HT-29 (cell line): Measurements from ENCODE around the gene S100A3. TPM values are rescaled to one million over a fixed set of nuclear protein-coding genes. Genes with fewer than 3 reads are reported as not detected.
"Not testable (repeated sequence)": the region's sequence is repeated elsewhere in the genome, so short reads cannot be mapped to it uniquely, and the experiment has no call there.

Source experiments
- DNase-seq: peaks from one replicate; pipeline ENCODE4 v3.0.0-alpha.2; 2015; ENCODE audit warnings: low spot score
- total RNA-seq: library from RNA; depleted of rRNA; stranded (reverse); fragments of >200 nt; shearing (Covaris generic); gene quantifications from 2 replicates; pipeline ENCODE4 v1.2.3, GENCODE V29; 2014

Gene S100A3
- total RNA-seq, 1 experiment from 2014 or later: 4.9 TPM

- peak; percentile 79 for DNase-seq
These were observed 13.6 kb downstream of the S100A3 start, which contains the start of gene S100A6 for GRCh38 chr1:153535242-153536011. Gene S100A6 (minus strand): TSS chr1:153535991. CDS start chr1:153535339, 652 bp downstream.

DNA sequence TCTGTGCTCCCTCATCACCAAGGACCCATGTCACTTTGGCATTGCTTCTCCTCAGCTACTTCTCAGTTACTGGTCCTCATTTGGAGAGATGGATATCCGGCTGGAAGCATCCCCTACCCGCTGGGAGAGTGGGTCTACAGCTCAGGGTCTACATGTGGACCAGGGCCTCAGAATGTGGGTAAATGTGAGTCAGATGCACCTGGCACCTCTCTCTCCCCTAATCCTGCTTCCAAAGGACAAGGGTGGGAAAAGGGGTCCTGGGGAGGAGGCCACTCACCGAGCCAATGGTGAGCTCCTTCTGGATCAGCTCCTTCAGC, 14.2 kb downstream of the S100A3 start:
- no peak for DNase-seq

DNA sequence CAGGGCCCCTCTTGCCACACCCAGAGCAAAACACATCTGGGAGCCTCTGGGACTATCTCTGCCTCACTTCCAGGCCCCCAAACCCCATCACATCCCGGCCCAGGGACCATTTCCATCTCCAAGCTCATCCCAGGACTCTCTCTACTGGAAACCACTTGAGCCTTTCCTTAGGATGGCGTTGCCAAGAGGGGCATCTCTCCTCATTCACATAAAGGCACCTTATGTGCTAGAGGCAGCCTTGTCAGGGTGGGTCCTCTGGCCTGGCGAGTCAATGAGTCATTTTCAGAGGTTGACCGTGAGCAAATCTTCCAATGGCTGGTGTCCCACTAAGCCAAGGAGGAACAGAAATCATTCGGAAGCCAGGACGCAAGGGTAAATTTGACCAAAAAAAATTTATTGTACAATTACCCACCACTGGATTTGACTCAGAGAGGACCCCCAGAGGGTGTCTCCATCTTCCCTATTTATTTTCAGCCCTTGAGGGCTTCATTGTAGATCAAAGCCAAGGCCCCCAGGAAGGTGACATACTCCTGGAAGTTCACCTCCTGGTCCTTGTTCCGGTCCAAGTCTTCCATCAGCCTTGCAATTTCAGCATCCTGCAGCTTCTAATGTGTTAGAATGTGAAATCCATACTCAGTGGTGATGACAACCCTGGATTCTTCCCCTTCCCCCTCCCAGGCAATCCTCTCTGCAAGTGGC, 14.7 kb downstream of the S100A3 start:
- DNase-seq: peak; percentile 34

DNA sequence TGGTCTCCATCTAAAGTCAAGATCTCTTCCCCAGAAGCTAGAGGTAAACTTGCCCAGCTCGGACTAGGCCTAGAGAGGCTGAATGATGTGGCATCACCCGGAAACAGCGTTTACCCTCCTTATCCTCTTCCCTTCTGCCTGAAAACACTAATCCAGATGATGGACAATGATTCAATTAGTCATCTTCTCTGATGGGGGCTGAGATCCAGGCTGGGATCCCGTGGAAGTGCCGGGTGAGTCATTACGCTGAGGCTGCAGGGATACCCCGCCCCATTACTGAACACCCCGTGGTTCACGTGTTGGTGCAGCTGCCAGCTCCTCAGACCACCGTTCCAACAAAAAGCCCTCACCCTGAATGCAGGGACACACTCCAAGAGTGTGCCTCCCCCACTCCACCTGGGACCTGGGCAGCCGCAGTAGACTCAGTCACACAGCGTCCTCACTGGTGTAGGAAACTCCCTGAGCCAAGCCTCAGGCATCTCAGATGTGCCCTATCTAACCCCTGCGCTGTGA, 15.3 kb downstream of the S100A3 start:
- no peak for DNase-seq

- peak; percentile 97 for DNase-seq
These were observed 16.1 kb downstream of the S100A3 start for GRCh38 chr1:153532769-153533599.

DNA sequence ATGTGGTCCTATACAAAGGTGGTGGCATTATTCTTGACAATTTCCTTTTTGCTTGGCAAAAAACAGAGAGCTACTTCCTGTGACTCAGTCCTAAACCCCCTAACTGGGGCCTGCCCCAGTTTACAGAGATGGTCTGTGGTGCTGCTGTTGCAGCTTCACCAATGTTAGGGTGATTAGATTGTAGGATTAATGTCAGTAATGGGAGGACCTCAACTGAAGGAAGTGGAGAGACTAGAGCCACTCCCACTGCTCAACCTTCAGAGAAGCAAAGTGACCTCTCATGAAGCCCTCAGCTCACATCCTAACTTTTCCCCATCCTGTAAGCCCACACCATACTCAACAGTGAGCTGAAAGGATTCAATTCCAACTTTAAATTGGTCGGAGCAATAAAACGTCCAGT, 16.9 kb downstream of the S100A3 start:
- DNase-seq: peak; percentile 48

- no peak for DNase-seq
These were observed 17.4 kb downstream of the S100A3 start for GRCh38 chr1:153531638-153532037.

- no peak for DNase-seq
These were observed 21.4 kb downstream of the S100A3 start for GRCh38 chr1:153527683-153528040.

DNA sequence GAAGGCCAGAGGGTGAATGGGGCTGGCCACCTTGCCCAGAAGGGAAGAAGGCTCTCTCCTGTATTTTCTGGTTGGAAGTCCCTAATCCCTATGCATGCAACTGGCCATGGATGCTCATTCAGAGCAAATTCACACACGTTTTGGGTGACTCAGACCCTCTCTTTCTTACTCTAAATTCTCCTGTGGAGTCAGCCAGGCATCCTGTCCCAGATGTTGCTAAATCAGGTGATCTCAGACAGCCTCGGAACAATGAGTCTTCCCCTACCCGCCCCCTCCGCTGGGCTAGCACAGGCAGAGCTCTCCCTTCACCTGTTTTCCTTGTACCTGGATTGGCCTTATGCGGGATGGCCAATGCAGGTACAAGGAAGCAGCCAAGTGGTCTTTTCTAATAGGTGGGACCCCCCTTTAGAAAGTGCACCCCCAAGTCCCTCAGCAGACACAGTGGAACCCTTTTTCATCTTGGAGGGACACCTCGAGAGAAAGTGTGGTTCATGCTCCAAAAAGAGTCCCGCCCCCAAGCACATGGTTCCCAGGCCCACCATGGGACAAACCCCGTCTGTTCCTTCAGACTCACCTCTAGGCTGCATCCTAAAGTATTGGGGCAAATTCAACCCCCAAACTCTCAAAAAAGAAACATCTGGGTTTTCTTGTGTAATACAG, 21.9 kb downstream of the S100A3 start:
- no peak for DNase-seq

DNA sequence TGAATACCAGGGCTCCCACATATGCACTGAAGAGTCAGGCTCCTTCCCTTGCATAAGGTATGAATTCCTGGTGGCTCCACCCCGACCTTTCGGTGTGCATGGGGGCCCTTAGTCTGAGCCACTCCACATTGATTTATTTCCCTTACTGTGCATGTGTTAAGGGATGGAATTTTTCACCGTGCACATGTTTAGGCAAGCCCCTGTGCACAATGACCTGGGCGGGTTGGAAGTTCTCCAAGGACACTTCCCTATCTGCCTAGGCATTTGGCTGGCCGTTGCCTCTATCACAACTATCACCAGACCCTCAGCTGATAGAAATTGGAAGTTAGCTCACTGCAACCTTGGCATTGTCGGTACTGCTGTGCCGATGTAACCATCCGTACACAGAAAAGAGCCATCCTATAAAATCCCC, 22.9 kb downstream of the S100A3 start:
- peak; percentile 61 for DNase-seq

GRCh38 chr1:153525088-153525728, 23.9 kb downstream of the S100A3 start:
- DNase-seq: peak; percentile 15

DNA sequence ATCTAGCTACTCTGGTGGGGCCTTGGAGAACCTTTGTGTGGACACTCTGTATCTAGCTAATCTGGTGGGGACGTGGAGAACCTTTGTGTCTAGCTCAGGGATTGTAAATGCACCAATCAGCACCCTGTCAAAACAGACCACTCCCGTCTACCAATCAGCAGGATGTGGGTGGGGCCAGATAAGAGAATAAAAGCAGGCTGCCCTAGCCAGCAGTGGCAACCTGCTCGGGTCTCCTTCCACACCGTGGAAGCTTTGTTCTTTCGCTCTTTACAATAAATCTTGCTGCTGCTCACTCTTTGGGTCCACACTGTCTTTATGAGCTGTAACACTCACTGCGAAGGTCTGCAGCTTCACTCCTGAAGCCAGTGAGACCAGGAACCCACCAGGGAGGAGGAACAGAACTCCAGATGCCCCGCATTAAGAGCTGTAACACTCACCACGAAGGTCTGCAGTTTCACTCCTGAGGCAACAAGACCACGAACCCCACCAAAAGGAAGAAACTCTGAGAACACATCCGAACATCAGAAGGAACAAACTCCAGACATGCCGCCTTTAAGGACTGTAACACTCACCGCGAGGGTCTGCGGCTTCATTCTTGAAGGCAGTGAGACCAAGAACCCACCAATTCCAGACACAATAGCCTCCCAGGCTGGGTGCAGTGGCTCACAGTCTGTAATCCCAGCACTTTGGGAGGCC, 26.6 kb downstream of the S100A3 start:
- DNase-seq: not testable (repeated sequence)

DNA sequence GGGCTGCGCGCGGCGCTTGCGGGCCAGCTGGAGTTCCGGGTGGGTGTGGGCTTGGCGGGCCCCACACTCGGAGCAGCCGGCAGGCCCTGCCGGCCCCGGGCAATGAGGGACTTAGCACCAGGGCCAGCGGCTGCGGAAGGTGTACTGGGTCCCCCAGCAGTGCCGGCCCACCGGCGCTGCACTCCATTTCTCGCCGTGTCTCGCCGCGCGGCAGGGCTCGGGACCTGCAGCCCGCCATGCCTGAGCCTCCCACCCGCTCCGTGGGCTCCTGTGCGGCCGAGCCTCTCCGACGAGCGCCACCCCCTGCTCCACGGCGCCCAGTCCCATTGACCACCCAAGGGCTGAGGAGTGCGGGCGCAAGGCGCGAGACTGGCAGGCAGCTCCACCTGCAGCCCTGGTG, 27.2 kb downstream of the S100A3 start:
- not testable (repeated sequence) for DNase-seq

- DNase-seq: peak; percentile 58
These were observed 28.1 kb downstream of the S100A3 start for GRCh38 chr1:153520818-153521476.

DNA sequence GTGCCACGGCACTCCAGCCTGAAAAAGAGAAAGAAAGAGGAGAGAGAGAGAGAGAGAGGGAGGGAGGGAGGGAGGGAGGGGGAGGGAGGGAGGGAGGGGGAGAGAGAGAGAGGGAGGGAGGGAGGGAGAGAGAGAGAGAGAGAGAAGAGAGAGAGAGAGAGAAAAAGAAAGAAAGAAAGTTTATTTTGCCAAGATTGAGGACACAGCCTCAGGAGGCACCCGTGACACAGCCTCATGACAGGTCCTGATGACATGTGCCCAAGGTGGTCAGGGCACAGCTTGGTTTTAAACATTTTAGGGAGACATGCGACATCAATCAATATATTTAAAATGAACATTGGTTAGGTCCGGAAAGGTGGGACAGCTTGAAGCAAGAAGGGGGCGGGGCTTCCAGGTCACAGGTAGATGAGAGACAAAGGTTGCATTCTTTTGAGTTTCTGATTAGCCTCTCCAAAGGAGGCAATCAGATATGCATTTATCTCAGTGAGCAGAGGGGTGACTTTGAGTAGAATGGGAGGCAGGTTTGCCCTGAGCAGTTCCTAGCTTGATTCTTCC, 28.8 kb downstream of the S100A3 start:
- peak; percentile 67 for DNase-seq

GRCh38 chr1:153519242-153519641, 29.8 kb downstream of the S100A3 start:
- DNase-seq: no peak

DNA sequence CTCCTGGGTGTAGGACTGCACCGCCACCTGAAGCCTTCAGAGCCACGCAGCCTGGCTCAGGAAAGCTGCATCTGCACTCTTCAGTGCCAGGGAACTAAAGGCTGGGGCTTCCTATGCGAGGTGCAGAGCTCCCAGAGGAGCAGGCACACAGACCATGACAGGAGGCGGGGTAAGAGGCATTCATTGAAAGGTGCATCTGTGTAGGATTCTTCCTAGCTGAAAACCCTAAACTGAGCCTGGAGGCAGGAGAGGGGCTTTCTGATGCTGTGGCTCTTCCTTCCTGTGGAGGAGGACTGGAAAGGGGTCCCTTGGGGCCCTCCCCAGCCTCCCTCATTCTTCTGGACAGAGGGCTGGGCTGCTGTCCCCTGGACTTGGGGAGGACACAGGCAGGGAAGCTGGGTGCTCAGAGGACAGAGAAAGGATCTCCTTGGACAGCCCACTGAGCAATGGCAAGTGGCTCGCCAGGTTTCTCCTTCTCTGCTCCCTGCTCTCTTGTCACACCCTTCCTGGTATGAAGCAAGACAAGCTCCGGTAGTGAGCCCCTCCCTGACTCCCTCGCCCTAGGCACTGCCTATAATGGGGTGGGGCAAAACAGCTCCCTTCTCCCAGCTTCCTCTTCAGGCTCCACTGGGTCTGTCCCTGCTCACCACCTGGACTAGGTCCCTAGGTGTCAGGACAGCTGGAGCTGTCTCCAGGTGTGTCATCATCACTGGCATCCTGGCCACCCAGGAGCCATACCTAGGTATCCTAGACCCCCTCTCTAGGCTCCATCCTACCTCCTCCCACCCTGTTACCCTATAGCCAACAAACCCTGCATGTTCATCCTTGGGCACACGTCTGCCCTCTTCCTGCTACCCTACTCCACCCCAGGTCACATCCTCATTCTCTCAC, 33.3 kb downstream of the S100A3 start:
- peak; percentile 91 for DNase-seq

DNA sequence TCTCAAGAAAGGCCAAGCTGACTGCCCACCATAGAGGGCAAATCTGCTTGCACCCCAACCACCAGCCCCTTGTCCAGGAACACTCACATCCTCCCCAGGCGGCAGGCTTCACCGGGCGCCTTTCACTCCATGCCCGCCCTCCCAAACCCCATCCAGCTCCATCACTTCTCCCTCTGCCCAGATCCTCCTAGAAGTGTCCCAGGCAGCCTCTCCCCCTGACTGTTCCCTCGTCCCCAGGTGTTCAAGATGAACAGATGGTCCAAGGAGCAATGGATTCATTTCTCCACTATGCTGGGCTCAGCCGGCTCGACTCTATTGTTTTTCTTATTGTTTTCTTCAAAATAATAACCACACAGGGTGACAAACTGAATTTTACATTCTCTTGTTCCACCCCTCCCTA, 35.4 kb downstream of the S100A3 start:
- no peak for DNase-seq
